GM19452 (cell line): Measurements from ENCODE around the gene ARPC5L.

Source experiments
- ATAC-seq: cut with Tn5 transposase; IDR thresholded peaks from one replicate; pipeline ENCODE4 v1.9.1; 2021; ENCODE audit not compliant: unreplicated experiment

ARPC5L gene

DNA sequence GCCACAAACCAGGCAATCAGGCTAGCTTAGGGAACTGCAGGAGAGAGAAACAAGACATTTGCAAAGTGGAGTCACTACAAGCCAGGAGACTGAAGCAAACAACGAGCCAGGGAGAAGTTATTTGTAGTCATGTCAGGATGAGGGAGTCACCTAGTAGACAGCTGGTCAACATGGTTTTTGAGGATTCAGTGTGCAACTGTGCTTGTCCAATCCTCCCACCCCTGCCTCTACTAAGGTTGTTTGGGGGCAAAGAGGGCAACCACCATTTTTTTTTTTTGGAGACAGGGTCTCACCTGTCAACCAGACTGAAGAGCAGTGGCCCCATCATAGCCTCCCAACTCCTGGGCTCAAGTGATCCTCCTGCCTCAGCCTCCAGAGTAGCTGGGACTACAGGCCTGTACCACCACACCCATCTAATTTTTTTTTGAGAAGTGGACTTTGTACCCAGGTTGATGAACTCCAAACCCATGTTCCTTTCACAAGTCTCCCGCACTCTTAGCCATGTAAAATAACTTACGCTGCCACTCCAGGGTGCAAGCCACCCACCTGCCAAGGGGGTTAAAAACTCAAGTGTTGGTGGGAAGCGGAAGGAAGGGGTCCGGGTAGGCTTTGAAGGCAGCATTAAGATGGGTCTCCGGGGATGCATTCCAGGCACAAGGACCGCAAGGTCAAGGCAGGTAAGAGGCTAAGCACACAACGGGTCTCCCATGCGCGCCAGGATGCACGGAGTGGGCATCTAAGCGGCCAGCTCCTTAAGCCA, 1.2 kb upstream of the ARPC5L start:
- ATAC-seq, result no peak

DNA sequence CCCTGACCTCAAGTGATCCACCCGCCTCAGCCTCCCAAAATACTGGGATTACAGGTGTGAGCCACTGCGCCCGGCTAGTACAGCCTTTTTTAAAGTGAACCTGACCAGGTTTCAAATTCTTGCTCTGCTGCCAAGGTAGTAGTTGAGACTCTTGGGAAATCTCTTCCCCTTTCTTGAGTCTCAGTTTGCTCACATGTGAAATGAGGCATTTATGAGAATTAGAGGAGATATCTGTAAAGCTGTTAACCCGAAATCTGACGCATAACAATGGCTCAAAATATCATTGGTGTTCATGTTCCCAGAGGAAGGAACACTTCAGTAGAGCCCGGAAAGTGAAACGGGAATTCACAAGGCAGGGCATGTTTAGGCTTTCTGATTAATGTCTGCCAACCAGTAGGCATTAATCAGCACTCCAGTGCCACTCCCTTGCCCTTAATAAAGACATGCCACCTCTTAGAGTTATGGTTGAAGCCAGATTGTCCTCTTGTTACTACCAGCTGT, 1.5 kb downstream of the ARPC5L start:
- no peak for ATAC-seq

DNA sequence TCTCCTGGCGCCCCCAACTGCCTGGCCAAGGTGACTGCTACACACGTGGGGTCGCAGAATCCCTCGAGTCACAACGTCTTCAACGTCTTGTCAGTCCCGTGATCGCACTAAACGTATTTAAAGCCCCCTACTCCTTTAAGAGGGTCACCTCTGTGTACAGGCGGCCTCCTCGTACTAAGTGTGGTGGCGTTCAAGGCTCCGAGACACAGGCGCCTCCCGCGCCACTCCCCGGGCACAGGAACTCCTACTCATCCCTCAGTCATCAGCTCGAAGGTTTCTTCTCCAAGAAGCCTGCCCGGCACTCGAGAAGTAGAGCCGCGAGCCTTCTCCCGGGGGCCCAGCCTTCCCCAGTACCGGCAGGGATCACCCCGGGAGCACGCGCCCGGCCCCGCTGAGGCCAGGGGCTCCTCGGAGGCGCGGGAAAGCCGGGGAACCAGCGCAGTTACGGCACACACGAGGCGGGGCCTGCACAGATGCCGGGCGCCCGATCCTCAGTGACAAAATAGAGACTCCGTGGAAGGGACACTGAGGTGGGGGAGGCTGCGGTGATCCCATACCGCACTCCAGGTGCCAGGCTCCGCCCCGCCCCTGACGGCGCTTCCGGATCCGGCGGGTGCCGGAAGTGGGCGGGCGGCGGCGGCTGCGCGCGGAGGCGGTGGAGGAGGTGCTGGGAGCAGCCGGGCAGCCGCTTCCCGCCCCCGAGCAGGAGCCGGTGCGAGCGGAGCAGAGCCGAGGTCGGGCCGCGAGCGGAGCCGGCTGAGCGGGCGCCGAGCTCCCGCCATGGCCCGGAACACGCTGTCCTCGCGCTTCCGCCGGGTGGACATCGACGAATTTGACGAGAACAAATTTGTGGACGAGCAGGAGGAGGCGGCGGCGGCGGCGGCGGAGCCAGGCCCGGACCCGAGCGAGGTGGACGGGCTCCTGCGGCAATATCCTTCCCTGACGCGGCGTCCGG, 6.9 kb downstream of the ARPC5L start:
- peak; percentile 66 for ATAC-seq

DNA sequence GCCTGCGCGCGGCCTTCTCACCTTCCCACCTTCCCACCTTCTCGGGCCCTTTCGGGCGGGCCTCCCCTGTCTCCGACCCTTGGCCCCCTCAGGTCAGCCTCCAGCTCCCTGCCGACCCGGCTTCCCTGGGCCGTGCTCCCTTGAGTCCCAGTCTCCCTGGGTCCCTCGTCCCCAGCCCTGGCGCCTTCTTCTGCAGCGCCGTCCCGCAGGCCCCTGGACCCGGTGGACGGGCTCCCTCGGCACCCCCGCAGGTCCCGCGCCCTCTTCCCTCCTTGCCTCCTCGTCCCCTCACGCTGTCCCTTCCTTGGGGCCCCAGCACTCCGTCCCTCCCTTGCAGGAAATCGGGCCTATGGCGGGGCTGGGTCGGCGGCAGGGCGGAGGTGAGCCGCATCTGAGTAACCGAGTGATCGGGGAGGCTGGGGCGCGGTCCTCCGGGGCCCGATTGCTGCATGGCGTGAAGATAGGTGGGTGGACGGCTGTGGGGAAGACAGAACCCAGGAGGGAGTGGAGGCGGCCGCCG, 7.6 kb downstream of the ARPC5L start:
- peak; percentile 1 for ATAC-seq

DNA sequence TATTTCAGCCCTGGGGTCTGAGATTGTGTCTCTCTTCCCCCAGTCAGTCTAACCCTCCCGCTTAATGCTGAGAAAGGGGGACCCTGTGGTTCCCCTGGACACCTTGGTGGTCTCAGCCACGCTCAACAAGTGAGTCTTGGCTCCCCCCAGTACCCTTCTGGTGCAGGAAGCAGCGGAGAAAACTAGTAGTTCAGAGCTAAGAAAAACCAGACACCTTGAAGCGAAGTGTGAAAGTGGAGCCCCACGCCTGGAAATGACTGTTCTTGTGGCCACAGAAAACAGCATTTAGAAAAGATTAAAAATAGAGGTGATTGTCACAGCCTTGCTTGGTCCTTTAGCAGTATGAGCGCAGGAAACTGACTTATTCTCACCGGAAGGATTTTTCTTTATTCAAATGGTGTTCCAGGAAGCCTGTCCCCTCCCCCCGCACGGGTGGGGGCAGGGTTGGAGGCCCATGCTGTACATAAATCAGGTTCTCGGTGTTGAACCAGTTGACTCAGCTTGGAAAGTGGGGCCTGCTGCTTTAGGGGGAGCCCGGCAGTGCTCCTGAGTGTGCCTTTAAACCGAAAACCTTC, 8.1 kb downstream of the ARPC5L start:
- ATAC-seq, result peak; percentile 41

DNA sequence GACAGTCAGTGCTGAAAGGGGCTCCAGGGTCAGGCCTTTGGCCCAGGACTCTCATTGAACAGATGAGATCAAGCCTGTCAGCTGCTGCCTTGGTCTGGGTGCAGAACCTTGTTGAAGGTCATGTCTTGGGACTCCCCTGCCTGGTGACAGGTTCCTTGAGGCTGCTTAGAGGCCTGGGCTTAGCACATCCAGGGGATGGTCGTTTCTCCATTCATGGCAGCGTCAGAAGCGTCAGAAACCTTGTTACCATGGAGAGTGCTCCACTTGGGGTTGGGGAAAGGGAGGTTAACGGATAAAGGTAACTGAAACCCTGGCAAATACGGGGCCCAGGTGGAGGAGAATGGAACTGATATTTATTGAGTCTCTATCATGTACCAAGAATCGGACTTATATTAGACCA, 8.8 kb downstream of the ARPC5L start:
- no peak for ATAC-seq

DNA sequence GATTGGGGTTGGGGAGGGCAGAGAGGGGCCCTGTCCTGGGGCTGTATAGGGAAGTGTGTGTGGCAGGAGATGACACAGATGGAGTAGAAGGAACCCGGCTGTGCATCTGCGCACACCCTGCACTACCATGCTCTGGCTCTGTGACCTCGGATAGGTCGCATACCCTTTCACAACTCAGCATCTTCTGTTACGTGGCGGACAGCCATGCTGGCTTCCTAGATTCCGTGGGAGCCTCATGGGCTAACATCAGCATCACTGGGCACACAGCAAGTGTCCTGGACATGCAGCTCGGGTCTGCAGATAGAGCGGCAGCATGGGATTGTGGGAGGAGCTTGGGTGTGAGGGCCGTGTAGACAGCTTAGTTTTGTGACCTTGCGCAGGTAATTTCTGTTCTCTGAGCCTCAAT, 9.2 kb downstream of the ARPC5L start:
- ATAC-seq, result no peak

DNA sequence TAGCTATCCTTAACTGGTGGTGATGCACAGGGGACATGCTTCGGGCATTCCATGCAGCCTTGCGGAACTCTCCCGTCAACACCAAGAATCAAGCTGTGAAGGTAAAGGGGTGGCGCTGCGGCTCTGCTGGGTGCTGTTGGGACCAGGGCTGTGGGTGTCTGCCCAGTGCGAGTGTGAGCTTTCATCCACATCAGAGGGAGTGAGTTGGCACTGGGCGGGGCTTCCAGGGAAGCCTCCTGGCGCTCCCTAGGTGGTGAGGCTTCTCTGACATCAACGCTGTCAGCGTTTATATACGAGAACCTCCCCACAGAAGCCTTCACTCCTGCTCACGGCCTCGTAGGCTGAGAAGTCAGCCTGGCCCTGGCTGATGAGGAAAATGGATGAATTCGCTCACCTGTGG, 11.7 kb downstream of the ARPC5L start:
- no peak for ATAC-seq

DNA sequence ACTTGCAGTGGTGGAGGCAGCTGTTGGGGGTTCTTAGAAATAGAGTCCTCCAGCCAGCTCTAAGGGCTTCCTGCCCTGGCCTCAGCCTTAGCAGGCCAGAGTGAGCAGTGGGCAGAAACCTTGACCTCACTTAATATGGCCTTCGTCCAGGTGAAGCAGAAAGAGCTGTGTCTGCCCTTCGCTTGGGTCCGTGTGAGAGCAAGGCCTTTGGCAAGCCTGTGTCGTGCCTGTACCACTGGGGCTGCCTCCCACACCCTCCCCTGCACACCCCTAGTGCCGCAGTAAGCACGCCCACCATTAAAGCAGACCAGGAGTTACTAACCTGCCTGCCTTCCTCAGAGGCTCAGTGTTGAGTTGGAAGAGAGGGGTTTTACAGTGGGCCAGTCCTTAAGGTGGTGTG, 13.6 kb downstream of the ARPC5L start:
- ATAC-seq, result no peak

DNA sequence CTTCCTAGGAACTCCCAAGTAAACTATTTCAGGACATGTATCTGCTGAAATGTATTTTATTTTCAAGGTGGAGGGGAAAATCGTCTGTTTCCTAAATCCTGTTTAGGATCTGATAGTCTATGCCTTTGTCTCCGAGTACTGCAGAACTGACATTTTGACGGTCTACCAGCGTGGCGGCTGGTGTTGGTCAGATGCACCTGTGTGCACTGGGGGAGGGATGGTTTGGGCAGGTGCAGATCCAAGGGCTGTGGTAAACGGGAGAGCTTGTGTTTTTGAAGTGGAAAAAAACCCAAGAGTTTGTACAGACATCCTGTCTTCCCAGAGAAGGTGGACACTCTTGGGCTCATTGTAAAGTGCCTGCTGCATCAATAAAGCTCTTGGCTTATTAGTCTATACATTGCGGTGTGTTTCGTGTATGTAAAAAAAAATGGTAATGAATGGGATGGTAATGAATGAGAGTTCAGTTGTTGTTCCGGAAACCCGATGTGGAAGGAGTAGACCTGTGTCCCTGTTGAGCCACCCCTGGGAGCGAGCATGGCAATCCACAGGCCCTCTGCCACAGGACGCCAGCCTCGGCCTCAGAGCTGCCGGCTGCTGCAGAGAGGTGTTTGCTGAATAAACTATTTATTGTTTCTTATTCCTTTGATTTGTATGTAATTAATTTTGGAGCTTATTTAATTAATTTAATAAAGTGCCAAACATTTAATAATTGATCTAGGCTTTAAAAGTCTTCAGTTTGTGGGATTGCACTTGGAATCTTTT, 15.3 kb downstream of the ARPC5L start:
- ATAC-seq, result no peak

DNA sequence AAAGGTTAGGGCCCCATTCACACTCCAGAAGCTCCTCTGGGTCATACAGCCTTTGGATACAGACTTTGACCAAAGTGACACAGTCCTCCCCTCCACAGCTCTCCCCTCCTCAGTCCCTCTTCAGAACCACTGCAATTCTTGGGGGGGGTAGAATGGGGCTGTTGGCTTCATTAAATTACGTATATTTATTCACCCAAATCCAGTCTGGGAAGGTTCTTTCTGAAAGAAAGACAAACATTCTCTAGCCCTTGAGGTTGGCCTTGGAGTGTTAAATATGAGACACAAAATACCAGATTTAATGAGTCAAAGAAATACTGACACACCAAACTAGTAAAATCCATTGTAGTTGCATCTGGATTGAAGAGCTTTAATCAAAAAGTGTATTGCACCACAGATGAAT, 16.1 kb downstream of the ARPC5L start:
- no peak for ATAC-seq

DNA sequence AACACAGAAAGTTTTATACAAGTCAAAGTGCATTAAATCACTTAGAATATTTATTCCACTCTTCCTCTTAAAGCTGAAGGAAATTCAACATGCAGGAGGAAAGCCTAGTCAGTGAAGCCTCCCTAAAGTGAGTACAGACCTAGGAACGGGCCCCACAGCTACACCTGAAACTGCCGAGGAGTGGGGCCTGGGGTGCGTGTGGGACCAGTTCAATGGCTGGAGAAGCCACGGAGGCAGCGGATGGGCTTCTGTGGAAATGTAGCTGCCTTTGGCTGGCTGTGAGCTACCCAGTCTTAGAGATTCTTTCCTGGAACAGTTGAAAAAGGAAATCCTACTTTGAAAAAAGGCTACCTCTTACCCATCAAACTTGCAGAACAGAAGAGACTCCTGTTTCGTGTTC, 16.6 kb downstream of the ARPC5L start:
- ATAC-seq, result no peak

DNA sequence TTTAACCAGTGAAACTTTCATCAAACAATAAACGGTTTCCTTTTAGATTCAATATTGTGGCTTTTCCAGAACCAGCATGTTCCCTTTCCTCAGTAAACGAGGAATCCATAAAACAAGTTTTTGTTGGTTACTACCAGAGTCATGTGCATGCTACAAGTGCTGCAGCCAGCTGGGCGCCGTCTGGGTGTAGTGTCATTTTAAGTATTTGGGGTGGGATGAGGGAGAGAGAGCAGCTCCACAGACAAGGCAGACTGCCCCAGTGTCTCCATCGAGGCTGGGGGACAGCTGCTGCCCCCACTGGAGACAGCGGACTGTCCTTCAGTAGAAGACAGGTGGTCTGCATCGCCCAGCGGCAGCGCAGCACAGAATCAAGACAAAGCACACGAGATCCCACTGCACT, 17.3 kb downstream of the ARPC5L start:
- no peak for ATAC-seq

DNA sequence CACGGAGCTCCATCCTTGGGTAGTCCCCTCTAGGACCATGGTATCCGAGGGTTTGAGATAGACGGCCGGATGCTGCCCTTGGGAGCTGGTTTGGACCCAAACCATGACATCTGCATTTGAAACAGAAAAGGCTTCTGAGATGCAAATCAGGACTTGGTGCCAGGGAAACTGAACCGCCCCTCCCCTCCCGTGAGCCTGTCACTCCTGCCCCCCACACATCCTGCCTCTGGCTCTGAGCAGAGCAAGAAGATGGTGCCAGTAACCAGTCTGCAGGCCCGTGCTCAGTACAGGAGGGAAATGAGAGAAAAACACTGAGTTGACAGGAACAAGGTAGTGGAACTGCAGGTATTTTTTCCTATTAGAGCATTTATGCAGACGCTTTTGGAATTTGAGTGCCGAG, 18.6 kb downstream of the ARPC5L start:
- ATAC-seq, result no peak

DNA sequence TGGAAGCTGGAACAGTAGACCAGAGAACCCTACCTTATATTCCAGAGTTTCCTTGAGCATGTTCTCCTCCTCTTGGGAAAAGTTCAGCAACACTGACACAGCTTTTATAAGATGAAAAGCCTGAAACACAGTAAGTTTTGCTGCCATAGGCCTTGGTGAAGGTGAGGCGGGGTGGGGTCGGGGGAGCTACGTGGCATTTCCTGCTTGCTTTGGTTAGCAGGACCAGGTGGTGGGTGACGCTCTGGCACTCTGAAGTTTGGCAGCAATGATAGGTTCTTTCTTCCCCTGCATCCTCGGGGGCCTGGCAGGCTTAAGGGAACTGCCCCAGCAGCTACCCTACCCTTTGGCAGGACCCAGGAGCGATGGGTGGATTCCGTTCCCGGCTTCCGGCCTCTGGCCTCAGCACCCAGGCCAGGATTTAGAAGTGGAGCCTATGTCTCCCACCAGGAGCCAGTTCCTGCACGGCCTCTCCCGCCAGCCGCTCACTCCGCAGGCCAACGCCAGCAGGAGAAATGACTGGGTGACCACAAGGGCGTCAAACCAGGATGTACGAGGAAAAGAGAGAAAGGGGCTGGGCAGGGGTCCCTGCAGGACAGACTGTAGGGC, 19.3 kb downstream of the ARPC5L start:
- ATAC-seq, result no peak

DNA sequence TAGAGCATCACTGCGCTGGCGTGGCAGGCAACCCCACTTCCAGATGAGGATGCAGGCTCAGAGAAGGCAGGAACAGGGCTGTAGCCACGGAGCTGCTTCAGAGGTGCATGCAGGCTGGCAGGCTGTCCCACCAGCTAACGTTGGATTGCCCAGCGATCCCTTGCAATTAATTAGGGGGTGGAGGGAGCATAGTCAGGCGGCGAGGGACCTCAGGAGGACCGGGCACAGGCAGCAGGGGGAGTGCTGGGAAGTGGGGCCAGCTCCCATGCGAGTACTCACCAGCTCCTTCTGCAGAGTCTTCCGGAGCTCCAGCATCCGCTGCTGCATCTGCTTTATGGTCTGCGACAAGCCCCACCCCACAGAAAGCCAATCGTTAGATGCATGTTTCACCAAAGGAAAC, 20.3 kb downstream of the ARPC5L start:
- no peak for ATAC-seq

DNA sequence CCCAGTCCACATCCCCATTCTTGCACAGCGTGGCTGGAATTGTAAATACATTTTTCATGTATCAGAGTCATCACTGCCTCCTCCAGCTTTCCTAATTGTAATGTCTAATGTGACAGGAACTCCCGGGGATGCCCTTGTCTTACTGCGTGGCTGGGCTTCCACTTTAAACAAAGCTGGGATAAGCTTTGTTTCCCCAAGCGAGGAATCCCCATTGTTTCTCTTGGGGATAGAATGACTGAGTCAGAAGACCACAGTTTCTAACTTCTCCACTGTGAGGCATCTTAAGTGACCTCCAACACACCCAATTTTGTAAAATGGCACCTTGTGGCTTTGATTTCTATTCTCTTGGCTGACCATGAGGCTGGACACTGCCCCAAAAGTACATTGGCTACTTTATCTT, 22.4 kb downstream of the ARPC5L start:
- no peak for ATAC-seq

DNA sequence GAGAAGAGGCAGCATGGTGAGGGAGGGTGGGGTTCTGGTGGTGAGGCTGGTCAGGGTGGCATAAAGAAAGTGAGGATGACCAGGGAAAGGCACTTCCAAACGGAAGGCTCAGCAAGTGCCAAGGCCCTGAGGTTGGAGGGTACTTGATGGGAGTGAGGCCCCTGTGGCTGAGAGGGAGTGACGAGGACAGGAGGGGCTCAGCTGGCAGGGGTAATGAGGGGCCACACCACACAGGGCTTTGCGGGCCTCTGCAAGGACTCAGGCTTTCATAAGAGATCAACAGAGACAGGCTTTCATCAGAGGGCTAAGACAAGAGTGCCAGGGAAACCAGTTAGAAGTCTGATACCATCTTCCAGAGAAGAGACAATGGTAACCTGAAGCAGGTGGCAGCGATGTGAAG, 23.6 kb downstream of the ARPC5L start:
- no peak for ATAC-seq

DNA sequence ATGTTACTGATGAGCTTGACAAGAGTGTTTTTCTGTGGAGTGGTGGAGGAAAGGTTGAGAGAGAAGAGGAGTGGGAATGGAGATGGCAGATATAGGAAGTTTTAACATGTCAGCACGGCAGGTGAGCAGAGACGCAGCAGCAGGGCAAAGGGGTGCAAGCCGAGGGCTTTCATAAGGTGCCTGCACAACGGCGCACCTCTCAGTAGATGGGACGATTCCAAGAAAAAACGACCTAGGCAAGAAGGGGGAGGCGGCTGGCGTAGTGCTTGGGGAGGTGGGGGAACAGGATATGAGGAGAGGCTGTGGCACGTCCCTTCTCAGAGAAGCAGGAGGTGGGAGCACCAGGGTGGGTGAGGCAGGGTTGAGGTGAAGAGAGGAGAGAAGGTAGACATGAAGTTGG, 24.5 kb downstream of the ARPC5L start:
- ATAC-seq, result no peak

DNA sequence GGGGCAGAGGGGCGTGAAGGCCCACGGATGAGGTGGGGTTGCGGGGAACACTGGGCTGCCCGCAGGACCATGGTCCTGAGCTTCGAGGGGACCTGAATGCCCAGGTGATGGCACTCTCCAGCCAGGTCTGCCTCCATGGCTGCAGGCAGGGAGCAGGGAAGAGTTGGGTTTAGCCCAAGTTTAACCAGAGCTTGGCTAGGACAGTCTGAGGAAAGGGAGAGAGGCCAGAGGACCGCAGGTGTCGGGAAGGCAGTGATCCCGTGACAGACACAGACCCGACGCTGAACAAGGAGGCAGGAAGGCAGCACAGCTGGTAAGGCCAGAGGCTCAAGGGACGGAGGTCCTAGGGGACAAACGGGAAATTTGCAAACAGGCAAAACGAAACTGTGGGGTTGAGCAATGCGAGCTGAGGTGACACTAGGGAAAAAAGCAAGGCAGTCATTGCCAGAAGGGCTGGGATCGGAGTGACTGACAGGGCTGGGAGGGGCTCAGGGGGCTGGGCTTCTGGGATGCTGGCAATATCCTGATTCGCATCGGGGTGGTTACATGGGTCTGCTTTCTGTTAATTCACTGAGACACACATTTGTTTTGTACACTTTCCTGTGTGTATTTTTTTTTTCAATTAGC, 25.0 kb downstream of the ARPC5L start:
- no peak for ATAC-seq
